Mesenchymal stem cell (in vitro differentiated cells and primary cell): ENCODE measurements around the gene ESRRG.
"Not testable (repeated sequence)": the region's sequence is repeated elsewhere in the genome, so short reads cannot be mapped to it uniquely, and the experiment has no call there.

Source experiments
- DNase-seq: peaks from one replicate; pipeline ENCODE4 v3.0.0-alpha.2; 2013
- H2AFZ ChIP-seq: one replicate; pipeline ENCODE4 v1.6.1; 2013; ENCODE audit warnings: low read depth, mild to moderate bottlenecking, control low read depth, inconsistent platforms, low read length, moderate library complexity
- H2AK5ac ChIP-seq: 2 replicates; pipeline ENCODE4 v1.6.1; 2013; ENCODE audit warnings: low read length, moderate library complexity, mild to moderate bottlenecking, inconsistent platforms; ENCODE audit not compliant: severe bottlenecking
- H2BK120ac ChIP-seq: one replicate; pipeline ENCODE4 v1.6.1; 2013; ENCODE audit warnings: low read depth, mild to moderate bottlenecking, inconsistent platforms, low read length, moderate library complexity
- H2BK12ac ChIP-seq, 2 experiments: one replicate each; pipeline ENCODE4 v1.6.1; 2013; ENCODE audit warnings: inconsistent platforms in 2 of 2, low read length in 2 of 2, mild to moderate bottlenecking in 2 of 2, moderate library complexity in 2 of 2, control low read depth in 1 of 2
- H2BK15ac ChIP-seq: one replicate; pipeline ENCODE4 v1.6.1; 2013; ENCODE audit warnings: mild to moderate bottlenecking, low read depth, inconsistent platforms; ENCODE audit not compliant: poor library complexity, severe bottlenecking
- H2BK5ac ChIP-seq: 2 replicates; pipeline ENCODE4 v1.6.1; 2013; ENCODE audit warnings: low read depth, mild to moderate bottlenecking, low read length, control low read depth, inconsistent platforms; ENCODE audit not compliant: poor library complexity, severe bottlenecking
- H3K14ac ChIP-seq, 2 experiments: one replicate each; pipeline ENCODE4 v1.6.1; 2013; ENCODE audit warnings: inconsistent platforms in 2 of 2, low read length in 2 of 2, control low read depth in 1 of 2, mild to moderate bottlenecking in 1 of 2, moderate library complexity in 1 of 2
- H3K18ac ChIP-seq, 2 experiments: one replicate each; pipeline ENCODE4 v1.6.1; 2013; ENCODE audit warnings: inconsistent platforms in 2 of 2, low read length in 2 of 2, control low read depth in 1 of 2, low read depth in 1 of 2, mild to moderate bottlenecking in 1 of 2
- H3K23ac ChIP-seq, 2 experiments: one replicate each; pipeline ENCODE4 v1.6.1; 2013; ENCODE audit warnings: inconsistent platforms in 2 of 2, low read length in 2 of 2, mild to moderate bottlenecking in 2 of 2, moderate library complexity in 2 of 2, control low read depth in 1 of 2
- H3K27ac ChIP-seq: 2 replicates; pipeline ENCODE4 v1.5.1; 2013; ENCODE audit warnings: mild to moderate bottlenecking, moderate library complexity, low read length, control low read depth, inconsistent platforms; ENCODE audit not compliant: poor library complexity, severe bottlenecking
- H3K27me3 ChIP-seq, 2 experiments: 2 replicates each; pipeline versions ENCODE4 v1.6.1 to v1.7.0; 2013; ENCODE audit warnings: low read length in 2 of 2, mild to moderate bottlenecking in 2 of 2, moderate library complexity in 2 of 2, control low read depth in 1 of 2, inconsistent platforms in 1 of 2; ENCODE audit not compliant: control insufficient read depth in 1 of 2, insufficient read depth in 1 of 2
- H3K36me3 ChIP-seq, 2 experiments: 2 replicates each; pipeline versions ENCODE4 v1.6.1 to v1.7.0; 2013; ENCODE audit warnings: low read length in 2 of 2, control low read depth in 1 of 2, inconsistent platforms in 1 of 2, low read depth in 1 of 2, mild to moderate bottlenecking in 1 of 2; ENCODE audit not compliant: insufficient read depth in 2 of 2, control insufficient read depth in 1 of 2
- H3K4ac ChIP-seq, 2 experiments: one replicate each; pipeline ENCODE4 v1.6.1; 2013; ENCODE audit warnings: inconsistent platforms in 2 of 2, low read length in 2 of 2, mild to moderate bottlenecking in 2 of 2, moderate library complexity in 2 of 2, control low read depth in 1 of 2, low read depth in 1 of 2
- H3K4me1 ChIP-seq: 2 replicates; pipeline ENCODE4 v1.6.1; 2013; ENCODE audit warnings: low read depth, low read length, control low read depth; ENCODE audit not compliant: control insufficient read depth, insufficient read depth
- H3K4me2 ChIP-seq: 2 replicates; pipeline ENCODE4 v1.6.1; 2013; ENCODE audit warnings: low read length, mild to moderate bottlenecking, inconsistent platforms; ENCODE audit not compliant: poor library complexity, severe bottlenecking
- H3K4me3 ChIP-seq, 2 experiments: 2 replicates each; pipeline versions ENCODE4 v1.5.1 to v1.7.0; 2013; ENCODE audit warnings: low read length in 2 of 2, mild to moderate bottlenecking in 2 of 2, control low read depth in 1 of 2, low read depth in 1 of 2; ENCODE audit not compliant: insufficient read depth in 1 of 2
- H3K79me1 ChIP-seq: replicated peaks from 2 replicates; pipeline ENCODE4 v1.6.1; 2013; ENCODE audit warnings: mild to moderate bottlenecking, control low read depth, low read length, inconsistent platforms; ENCODE audit not compliant: poor library complexity, severe bottlenecking
- H3K9ac ChIP-seq: 2 replicates; pipeline ENCODE4 v1.7.0; 2013; ENCODE audit warnings: mild to moderate bottlenecking, low read length, moderate library complexity
- H3K9me3 ChIP-seq: 2 replicates; pipeline ENCODE4 v1.7.0; 2013; ENCODE audit warnings: mild to moderate bottlenecking, low read length; ENCODE audit not compliant: control insufficient read depth
- H4K8ac ChIP-seq: one replicate; pipeline ENCODE4 v1.6.1; 2013; ENCODE audit warnings: inconsistent platforms, mild to moderate bottlenecking, low read length, moderate library complexity
- H4K91ac ChIP-seq: one replicate; pipeline ENCODE4 v1.6.1; 2013; ENCODE audit warnings: mild to moderate bottlenecking, low read length, inconsistent platforms
- WGBS: methylation state at CpG from one replicate; pipeline ENCODE4 v1.1.7; 2013; ENCODE audit warnings: mixed read lengths; 5-methylcytosine and 5-hydroxymethylcytosine counted together

Gene ESRRG

DNA sequence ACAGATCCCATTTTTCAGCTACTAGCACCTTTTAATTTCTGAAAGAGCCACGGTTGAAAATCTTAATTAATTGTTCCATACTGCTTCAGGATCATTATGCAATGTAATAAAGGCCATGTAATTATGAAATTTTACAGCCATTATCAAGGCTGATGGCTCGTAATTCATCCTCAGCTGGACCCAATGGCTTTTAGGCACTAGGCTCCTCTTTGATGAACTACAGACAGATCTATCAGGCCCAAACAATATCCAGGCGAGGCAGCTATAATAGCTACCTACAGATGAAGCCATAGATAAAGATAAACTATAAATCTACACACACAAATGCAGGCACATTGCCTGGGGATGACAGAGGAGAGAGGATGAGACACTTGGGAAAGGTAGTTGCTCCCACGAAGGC lies 189.5 kb downstream of the ESRRG start:
- no peak overlapping the region for H2BK15ac ChIP-seq
- no peak overlapping the region for H3K4me3 ChIP-seq
- H3K4ac ChIP-seq, result no peak overlapping the region
- H3K27ac ChIP-seq, result no peak overlapping the region
- H3K79me1 ChIP-seq, result no peaks in the 10 kb centered on the region
- no peaks in the 10 kb centered on the region for H3K27me3 ChIP-seq
- no peaks in the 10 kb centered on the region for H3K4me1 ChIP-seq
- H4K91ac ChIP-seq, result no peak overlapping the region
- H3K18ac ChIP-seq, result no peak overlapping the region
- no peak overlapping the region for H2BK12ac ChIP-seq
- DNase-seq, result no peak
- no peaks in the 10 kb centered on the region for H3K36me3 ChIP-seq
- H3K4me2 ChIP-seq, result no peak overlapping the region
- no peaks in the 10 kb centered on the region for H3K9me3 ChIP-seq
- H2AFZ ChIP-seq, result no peak overlapping the region
- H4K8ac ChIP-seq, result no peak overlapping the region
- 93% methylated on average over 2 of the region's 4 CpGs for WGBS
- H3K14ac ChIP-seq, result no peak overlapping the region
- no peak overlapping the region for H3K23ac ChIP-seq
- H2BK120ac ChIP-seq, result no peak overlapping the region
- no peak overlapping the region for H2BK5ac ChIP-seq
- H2AK5ac ChIP-seq, result no peak overlapping the region
- no peak overlapping the region for H3K9ac ChIP-seq

DNA sequence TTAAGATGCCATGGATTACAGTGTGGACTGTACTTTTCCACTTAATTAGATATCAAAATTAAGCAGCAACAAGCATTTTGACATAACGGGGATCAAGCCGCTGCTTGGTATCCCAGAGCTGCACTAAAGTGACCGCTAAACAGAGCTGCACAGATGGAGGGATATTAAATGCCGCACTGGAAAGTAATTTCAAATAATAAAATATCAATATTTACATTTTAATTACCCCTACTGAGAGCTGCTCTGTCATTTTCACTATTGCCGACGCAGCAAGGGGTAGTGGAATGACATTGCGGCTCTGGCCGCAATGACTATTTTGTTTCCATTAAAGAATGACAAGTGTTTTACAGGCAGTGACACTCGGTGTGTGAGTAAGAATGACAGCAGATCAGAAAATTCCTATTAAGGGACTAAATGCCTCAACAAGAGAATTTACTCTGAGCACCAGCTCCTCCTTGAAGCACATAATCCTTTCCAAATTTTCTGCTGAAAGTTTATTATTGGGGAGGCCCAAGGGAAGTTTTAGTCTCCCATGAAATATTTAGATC lies 190.9 kb downstream of the ESRRG start:
- Histone ChIP-seq H3K4me2 (no peak overlapping the region), H2BK15ac (no peak overlapping the region), H3K9ac (no peak overlapping the region), H4K8ac (no peak overlapping the region), H4K91ac (no peak overlapping the region), H3K27me3 (no peaks in the 10 kb centered on the region), H3K18ac (no peak overlapping the region), H2BK120ac (no peak overlapping the region), H2BK12ac (no peak overlapping the region), H3K23ac (no peak overlapping the region), H3K4me3 (no peak overlapping the region), H3K36me3 (no peaks in the 10 kb centered on the region), H3K4ac (no peak overlapping the region), H2AFZ (no peak overlapping the region), H3K79me1 (no peaks in the 10 kb centered on the region), H3K9me3 (no peaks in the 10 kb centered on the region), H2BK5ac (no peak overlapping the region), H3K4me1 (no peaks in the 10 kb centered on the region), H3K27ac (no peak overlapping the region), H3K14ac (no peak overlapping the region), H2AK5ac (no peak overlapping the region)
- 96% methylated on average over 7 of the region's 9 CpGs for WGBS
- no peak for DNase-seq

DNA sequence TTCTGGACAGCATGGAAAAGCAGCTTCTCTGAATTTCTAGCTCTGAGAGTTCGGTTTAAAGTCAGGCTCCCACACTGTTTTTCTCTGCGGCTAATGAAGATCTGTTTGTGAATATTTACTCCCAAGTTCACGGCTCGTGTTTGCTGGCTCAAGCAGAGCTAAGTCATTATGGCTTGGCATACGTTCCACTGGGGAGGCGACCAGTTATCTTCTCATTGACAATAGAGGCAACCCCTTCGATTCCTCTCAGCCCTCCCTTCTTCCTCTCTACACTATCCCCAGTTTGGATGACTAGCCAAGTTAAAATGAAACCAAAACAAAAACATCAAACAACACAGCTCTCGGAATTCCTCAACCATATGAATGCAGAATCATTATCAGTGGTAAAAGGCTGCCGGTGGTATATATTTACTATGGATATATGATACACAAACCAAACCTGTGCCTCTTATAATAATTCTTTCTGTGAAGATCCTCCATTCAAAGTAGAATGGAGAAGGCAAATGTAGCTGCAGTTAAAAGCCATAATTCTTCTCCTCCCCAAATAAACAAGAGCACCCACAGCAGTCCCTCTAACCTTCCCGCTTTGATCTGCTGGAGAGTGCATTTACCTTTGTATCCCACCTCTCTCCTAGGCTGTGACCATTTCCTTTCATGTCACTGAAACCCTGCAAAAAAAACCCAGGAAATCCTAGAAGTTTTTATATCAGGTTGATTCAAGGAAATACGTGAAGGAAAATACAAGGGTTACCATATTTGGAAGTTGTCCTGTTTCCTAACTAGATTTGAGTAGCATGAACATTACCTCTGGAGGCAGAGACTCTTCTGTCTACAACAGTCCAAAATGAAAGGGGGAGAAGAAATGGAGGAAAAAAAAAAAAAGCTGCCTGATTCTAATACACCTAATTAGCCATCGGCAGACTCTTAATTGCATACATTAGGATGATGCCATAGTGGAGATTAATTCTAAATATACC lies 191.7 kb downstream of the ESRRG start:
- H2BK5ac ChIP-seq, result no peak overlapping the region
- H3K27me3 ChIP-seq, result no peaks in the 10 kb centered on the region
- peak overlapping the region; percentile 84 for H3K9ac ChIP-seq
- H3K9me3 ChIP-seq, result no peaks in the 10 kb centered on the region
- H2BK12ac ChIP-seq, result no peak overlapping the region
- WGBS, result 77% methylated on average over 9 of the region's 12 CpGs
- no peak overlapping the region for H3K18ac ChIP-seq
- no peak overlapping the region for H2AK5ac ChIP-seq
- H3K27ac ChIP-seq, result no peak overlapping the region
- peak overlapping the region in 1 of 2 experiments; percentile 81 for H3K4me3 ChIP-seq
- DNase-seq, result peak; percentile 45
- H3K23ac ChIP-seq, result no peak overlapping the region
- H3K36me3 ChIP-seq, result no peaks in the 10 kb centered on the region
- peak overlapping the region; percentile 61 for H3K4me2 ChIP-seq
- no peaks in the 10 kb centered on the region for H3K79me1 ChIP-seq
- H3K14ac ChIP-seq, result no peak overlapping the region
- H4K8ac ChIP-seq, result no peak overlapping the region
- no peak overlapping the region for H3K4ac ChIP-seq
- H2BK120ac ChIP-seq, result no peak overlapping the region
- H4K91ac ChIP-seq, result no peak overlapping the region
- H3K4me1 ChIP-seq, result no peaks in the 10 kb centered on the region
- H2AFZ ChIP-seq, result peak overlapping the region; percentile 3
- no peak overlapping the region for H2BK15ac ChIP-seq

DNA sequence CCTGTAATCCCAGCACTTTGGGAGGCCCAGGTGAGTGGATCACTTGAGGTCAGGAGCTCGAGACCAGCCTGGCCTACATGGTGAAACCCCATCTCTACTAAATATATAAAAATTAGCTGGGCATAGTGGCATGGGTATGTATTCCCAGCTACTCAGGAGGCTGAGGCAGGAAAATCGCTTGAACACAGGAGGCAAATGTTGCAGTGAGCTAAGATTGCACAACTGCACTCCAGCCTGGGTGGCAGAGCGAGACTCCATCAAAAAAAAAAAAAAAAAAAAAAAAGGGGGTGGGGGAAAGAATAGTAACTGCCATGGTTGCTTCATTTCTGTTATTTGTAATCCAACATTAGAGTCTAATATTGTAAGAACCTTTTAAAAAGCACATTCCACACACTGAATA lies 193.4 kb downstream of the ESRRG start:
- H2BK120ac ChIP-seq, H3K4me1 ChIP-seq: not testable (repeated sequence)
- WGBS, result 98% methylated on average over 2 of the region's 3 CpGs

More for the DNA sequence above, 193.4 kb downstream of the ESRRG start:
- H2AFZ ChIP-seq, H3K4me2 ChIP-seq, H3K9me3 ChIP-seq, H3K36me3 ChIP-seq, H2BK12ac ChIP-seq, H3K23ac ChIP-seq, H2BK5ac ChIP-seq, H3K79me1 ChIP-seq, H3K27me3 ChIP-seq, H3K18ac ChIP-seq, DNase-seq, H4K91ac ChIP-seq, H3K9ac ChIP-seq, H3K14ac ChIP-seq, H2AK5ac ChIP-seq, H3K4me3 ChIP-seq, H3K4ac ChIP-seq, H3K27ac ChIP-seq, H2BK15ac ChIP-seq, H4K8ac ChIP-seq: not testable (repeated sequence)
